Endometrial microvascular endothelial cells (primary cell): ENCODE measurements around the gene NLRP1. TPM values are rescaled to one million over a fixed set of nuclear protein-coding genes. Genes with fewer than 3 reads are reported as not detected.

Experiments used
- in situ Hi-C: cut with HindIII; loops from 2 replicates; pipeline ENCODE4 v1.10.0; 2017; ENCODE audit warnings: low sequenced_read_pairs, low pct_unique_long_range_greater_than_20kb; ENCODE audit errors: inconsistent ontology term
- total RNA-seq: library from RNA; depleted of rRNA; stranded (reverse); fragments of >200 nt; gene quantifications from one replicate; pipeline ENCODE4 v1.2.3, GENCODE V29; 2015; ENCODE audit errors: inconsistent ontology term

NLRP1 gene
- total RNA-seq, 1 donor from 2014 or later = 35.2 TPM

GRCh38 chr17:5500247-5500588, 84.1 kb downstream of the NLRP1 start:
- in situ Hi-C loops = no loop called here

DNA sequence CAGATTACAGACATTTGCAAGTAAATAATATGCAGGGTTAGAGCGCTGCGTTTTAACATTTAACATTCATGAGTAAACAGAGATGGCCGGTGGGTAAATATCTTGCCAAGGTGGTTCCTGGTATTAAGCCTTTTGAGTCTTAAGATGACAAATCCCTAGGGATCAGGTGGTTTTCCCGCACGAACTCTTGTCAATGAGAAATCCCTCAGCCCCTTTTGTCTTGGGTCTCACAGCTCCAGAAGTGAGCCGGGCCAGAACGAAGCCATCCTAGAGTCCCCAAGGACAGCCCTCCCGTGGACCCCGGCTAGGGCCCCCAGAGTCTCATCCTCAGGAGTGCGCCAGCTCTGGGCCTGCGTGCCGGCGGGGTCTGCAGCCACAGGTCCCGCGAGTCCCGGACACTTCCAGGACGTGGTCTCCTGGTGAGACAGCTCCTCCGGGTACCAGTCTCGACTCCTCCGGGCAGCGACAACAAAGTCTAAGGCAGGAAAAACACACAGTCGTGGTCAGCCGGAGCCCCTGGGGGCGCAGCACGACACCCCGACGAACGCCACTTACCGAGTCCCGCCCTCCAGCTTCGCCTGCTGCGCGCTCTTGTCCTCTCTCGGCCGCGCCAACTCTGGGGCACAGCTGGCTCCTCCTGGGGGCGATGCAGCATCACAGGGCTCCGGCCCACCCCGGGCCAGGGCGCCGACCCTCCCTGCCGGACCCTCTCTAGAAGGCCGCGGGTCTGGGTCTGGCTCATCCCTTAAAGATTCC, 84.7 kb downstream of the NLRP1 start:
- in situ Hi-C loops = no loop called here

DNA sequence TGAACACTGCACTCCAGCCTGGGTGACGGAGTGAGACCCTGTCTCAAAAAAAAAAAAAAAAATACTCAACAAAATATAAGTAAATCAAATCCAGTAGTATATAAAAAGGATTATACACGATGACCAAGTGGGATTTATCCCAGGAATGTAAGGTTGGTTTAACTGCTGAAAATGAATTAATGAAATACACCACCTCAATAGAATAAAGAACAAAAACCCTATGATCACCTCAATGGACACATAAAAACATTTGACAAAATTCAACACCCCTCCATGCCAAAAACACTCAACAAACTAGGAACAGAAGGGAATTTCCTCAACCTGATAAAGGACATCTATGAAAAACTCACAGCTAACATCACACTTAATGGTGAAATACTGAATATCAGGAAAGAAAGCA, 91.3 kb downstream of the NLRP1 start:
- in situ Hi-C loops = no loop called here

DNA sequence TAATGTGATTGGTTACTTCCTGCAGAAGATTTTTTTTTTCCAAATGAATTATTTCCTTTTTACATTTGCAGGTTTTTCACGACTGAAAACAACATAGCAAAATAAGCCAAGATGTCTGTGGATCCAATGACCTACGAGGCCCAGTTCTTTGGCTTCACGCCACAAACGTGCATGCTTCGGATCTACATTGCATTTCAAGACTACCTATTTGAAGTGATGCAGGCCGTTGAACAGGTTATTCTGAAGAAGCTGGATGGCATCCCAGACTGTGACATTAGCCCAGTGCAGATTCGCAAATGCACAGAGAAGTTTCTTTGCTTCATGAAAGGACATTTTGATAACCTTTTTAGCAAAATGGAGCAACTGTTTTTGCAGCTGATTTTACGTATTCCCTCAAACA, 95.6 kb downstream of the NLRP1 start:
- in situ Hi-C loops = no loop called here

DNA sequence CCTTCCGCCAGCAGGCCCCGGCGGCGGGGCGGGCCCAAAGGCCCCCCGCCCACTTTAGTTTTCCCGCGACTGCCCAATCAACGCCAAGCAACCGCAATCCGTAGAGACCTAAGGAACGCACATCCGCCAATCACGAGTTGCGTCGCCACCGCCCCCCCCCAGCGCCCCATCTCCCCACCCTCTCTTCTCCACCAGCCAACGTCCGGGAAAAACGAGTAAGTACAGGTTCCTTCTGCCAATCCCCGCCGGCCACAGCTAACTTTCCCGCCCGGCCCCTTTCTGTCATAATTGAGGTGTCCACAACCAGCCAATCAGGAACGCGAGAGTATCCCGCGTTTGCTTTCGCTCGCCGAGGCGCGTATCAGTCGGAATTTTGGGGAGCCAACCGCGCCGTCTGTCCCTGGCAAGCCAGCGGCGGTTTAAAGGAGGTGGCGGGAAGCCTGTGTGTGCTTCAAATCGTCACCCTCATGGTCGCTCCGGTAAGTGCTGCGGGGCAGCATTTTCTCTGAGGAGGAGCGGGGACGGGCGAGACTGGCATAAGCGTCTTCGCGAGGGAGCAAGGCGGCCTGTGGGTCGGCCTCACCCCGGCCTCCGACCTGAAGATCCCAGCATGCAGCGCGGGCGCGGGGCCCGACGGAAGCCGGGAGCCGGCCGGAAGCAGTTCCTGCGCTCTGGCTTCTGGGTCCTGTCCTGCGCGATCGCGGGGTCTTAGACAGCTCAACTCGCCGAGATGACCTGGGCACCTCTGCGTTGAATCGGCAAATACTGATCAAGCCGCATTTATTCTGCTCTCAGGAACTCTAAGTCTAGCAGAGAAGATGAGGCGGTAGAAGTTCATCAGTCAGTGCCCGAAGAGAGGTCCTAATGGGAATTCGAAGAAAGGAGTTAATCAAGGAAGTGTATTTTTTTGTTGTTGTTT, 97.8 kb downstream of the NLRP1 start, which contains the start of gene MIS12:
Gene MIS12 (plus strand): TSS at position 361 of the 919 bp plus-strand sequence. CDS start 2,297 bp downstream, outside the sequence.
- in situ Hi-C loops = no loop called here

GRCh38 chr17:5485270-5486205, 98.8 kb downstream of the NLRP1 start, which contains the start of gene DERL2:
TSS of gene DERL2 (minus strand) at chr17:5486178. CDS start at chr17:5486161, 17 bp downstream.
- in situ Hi-C loops = no loop called here

DNA sequence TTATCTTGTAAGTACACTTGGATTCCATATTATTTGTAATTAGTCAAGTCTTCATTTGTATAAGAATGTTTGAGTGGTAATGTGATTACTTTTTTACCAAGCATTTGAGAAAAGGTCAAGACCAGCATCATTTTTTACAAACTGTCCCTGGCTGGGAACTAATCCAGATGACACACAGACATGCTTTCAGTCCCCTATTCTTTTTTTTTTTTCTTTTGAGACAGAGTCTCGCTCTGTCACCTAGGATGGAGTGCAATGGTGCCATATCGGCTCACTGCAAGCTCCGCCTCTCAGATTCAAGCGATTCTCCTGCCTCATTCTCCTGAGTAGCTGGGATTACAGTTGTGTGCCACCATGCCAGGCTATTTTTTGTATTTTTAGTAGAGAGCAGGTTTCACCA, 102.9 kb downstream of the NLRP1 start:
- in situ Hi-C loops = no loop called here

DNA sequence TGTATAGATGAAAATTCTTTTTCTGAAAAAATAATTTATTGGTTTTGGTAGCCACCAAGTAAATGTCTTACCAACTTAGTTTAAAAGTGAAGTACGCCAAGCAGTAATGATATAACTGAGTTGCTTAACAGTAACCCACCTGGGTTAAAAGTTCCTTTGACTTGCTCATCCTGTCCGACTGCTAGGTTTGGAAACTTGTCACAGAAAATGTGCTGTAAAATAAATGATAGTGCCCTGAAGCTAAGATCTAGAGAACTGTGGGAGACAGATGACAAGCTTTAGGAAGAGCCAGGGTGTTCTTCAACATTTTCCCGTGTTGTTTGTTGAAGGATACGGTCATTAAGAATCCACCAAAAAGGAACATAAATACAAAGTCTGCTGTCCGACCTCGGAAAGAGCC, 103.3 kb downstream of the NLRP1 start:
- in situ Hi-C loops = no loop called here

DNA sequence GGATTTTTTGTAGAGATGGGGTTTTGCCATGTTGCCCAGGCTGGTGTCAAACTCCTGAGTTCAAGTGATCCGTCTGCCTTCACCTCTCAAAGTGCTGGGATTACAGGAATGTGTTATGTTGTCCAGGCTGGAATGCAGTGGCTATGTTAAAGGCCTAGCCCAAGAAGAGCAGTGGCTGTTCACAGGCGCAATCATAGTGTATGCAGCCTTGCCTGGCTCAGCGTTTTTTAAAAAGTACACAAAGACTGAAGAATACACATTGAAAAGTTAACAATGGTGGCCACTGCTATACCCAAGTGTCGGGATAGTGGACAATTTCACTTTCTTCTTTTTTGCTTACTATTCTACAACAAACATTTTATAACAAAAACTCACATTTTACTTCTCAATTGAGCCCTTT, 105.3 kb downstream of the NLRP1 start:
- in situ Hi-C loops = no loop called here

- in situ Hi-C loops = no loop called here
Observed at GRCh38 chr17:5473906-5474305, 110.4 kb downstream of the NLRP1 start.

GRCh38 chr17:5472511-5472910, 111.8 kb downstream of the NLRP1 start:
- in situ Hi-C loops = no loop called here

DNA sequence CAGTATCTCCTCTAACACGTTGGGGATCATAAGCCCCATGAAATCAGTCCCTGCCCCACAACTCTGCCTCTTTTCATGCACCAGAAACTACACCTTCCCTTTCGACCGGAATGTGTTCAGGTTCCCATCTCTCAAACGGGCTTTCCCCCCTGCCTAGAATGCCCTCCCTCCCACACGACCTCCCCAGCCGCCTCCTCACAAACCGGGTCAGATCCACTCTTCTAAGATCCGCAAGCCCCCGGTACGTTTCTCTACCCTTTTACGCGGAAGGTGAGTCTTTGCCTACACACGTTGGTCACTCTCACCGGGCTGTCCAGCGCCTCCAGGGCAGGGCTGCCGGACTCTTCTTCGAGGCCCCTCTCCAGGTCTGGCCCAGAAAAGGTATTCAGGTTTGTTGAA, 116.2 kb downstream of the NLRP1 start:
- in situ Hi-C loops = no loop called here

DNA sequence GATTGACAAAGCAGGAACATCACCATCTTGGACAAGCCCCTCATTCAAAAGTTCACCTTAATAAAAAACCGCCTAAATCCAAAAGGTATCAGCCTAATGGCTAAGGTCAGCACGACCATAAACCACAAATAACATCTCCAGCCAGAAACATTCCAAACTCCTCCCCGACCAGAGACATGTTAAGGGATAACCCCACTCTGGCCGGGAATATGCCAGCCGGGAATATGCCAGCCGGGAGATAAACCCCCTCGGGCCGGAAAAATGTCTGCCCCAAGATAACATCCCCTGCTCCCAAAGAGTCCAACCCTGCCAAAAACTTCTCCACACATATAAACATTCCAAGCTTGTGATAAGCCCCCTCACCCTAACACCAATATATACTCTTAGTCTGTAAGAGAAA, 116.9 kb downstream of the NLRP1 start:
- in situ Hi-C loops = no loop called here

DNA sequence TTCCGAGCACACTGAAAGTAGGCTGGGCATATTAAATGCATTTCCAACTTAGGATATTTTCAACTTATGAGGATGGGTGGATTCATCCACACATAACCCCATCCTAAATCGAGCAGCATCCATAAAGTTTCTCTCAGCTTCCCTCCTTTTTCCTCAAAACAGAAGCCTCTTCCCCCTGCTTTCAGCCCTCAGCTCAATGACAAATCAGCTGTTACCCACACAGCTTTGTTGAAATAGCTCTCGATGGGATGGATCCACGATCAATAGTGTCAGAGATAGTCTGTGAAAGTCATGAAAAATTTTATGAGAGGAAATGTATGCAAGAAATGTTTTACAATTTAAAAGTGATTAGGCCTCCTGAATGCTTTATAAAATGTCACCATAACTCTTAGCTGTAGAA, 118.0 kb downstream of the NLRP1 start:
- in situ Hi-C loops = no loop called here

DNA sequence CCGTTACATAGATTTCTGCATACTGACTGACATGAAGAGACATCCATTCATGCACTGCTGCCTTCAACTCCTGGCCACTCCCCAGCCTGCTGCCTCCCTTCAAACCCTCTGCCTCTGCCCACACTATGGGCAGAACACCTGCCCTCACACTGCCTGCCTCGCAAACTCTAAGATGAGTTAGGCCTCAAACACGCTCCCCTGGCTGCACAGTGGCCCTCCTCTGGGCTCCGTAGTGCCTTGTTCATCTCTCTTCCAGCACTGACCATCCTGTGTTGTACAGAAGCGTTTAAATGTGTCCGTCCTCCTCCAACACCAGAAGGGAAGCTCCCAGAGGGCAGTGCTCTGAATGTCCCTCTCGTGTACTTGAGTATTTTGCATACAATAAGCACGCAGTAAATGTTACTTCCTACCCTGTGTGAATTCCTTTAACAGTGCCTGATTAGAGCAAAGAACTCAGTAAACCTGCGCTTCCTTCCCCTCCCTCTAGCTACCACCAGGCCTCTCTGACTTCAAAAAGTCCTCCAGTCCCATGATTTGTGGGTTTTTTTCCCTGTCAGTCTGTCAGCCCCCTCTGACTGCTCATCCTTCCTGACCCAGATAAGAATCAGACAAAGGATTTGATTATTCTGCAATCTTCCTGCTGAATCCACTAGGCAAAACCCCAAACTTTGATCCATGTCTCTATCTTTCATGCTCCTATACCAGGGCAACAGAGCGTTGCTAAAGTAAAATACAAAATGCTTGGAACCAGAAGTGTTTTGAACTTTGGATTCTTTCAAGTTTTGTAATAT, 119.4 kb downstream of the NLRP1 start:
- in situ Hi-C loops = no loop called here
